Stimulated activated CD8-positive, alpha-beta memory T cell treated with anti-CD3 and anti-CD28 coated beads, Interleukin-4, amount 100 ng/mL, for 4 hours (primary cell): ENCODE measurements around the gene AOPEP.

Experiments used
- DNase-seq, 2 donors: peaks; one replicate each; pipeline ENCODE4 v3.0.0-alpha.2; 2020; ENCODE audit warnings: low read depth in 2 of 2, low spot score in 1 of 2

AOPEP gene

DNA sequence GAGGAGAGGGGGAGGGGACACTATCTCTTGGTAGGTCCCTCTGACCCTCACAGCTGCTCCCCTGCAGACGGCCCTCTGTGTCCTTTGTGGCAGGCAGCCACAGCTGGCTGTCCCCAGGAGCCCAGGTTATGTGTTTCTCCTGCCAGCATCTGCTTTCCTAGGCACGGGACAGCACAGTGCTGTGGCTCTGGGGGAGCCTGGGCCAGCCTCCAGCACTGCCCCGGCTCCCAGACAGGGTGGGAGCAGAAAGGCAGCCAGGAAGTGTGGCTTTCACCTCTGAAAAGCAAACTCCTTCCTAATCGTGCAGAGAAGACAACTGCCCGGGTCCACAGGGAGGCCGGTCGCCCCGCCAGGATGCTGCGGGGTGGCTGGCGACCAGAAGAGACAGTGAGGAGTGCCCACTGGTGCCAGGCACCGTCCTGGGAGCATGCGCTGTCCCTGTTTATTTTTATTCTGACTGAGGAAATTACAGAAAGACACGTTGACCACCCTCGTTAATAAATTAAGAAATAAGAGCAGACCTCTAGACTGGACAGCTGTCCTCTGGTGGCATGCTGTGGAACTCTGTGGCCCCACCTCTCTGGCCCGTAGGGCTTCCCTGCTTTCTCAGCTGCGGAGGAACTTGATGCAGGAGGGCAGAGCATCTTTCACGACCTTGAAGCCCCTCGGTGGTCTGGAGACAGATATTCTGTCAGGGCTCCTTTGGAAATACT lies 350.7 kb downstream of the AOPEP start:
- DNase-seq, result no peak

DNA sequence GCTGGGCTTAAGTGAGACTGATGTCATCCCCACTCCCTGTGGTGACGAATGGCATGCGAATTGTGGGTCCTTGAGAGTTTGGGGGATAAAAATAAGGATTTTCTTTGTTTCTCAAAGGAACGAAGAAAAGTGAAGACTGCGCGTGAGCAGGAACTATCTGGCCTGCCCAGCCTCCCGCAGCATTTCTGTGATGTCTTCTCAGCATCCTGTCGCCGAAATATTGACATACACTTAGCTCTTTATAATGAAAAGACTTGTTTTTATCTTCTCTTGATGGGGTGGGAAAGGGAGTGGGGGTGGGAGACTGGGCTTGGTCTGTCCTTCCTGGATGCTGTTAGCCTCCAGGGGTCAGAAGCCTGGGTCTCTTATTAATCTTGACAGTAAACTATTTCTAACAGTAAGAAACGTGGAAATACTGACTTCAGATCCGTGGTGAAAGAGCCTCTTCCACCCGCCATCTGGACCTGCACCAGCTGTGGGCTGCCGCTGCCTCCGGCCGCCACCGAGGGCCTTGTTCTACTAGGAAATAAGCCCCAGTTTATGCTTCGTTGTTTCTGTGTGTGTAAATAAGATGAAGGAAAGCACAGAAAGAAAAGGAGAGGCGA lies 351.4 kb downstream of the AOPEP start:
- no peak for DNase-seq

- no peak for DNase-seq
Measured at GRCh38 chr9:95078511-95078910, 352.0 kb downstream of the AOPEP start.

DNA sequence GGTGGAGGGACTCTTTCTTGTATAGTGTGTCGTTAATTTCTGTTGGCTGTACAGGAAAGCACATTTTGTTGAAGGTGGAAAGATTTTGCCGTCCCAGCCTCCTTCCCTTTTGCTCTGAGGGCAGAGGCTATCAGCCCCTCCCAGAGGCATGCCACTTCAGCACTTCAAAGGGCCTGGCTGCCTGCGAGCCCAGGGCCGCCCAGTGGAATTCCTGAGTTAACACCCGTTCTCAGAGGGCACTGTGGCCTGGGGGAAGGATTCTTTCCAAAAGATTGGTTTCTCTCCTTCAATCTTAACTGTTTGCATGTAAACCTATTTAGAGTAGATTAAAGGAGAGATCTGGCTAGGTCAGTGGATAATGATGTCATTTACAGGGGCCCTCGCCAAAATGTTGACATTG lies 352.4 kb downstream of the AOPEP start:
- no peak for DNase-seq

- DNase-seq, result no peak
Measured at GRCh38 chr9:95079461-95079860, 353.0 kb downstream of the AOPEP start.

- no peak for DNase-seq
Measured at GRCh38 chr9:95080961-95081647, 354.6 kb downstream of the AOPEP start.

DNA sequence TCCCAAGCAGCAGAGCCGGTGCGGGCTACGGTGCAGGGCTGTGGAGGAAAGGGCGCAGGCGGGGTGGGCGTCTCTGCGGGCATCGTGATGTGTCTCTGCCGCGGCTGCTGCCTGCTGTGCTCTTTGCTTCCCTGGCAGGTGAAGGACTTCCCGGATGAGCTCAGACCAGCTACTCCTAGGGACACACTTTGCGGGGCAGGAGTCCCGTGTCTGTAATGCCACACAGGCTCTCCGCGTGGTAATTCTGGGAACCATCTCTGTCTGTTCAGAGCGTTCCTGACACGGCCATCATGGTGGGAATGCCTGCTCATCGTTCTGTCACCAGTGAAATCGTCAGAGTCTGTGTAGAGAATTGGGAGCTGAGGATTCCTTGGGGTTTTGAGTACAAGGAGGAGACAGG lies 355.5 kb downstream of the AOPEP start:
- no peak for DNase-seq

- no peak for DNase-seq
Measured at GRCh38 chr9:95082401-95083084, 356.0 kb downstream of the AOPEP start.

- DNase-seq, result no peak
Measured at GRCh38 chr9:95083086-95083768, 356.7 kb downstream of the AOPEP start.

GRCh38 chr9:95084254-95084934 lies 357.9 kb downstream of the AOPEP start:
- DNase-seq, result no peak

- no peak for DNase-seq
Measured at GRCh38 chr9:95085036-95085770, 358.7 kb downstream of the AOPEP start.

- no peak for DNase-seq
Measured at GRCh38 chr9:95085861-95086563, 359.5 kb downstream of the AOPEP start.

GRCh38 chr9:95086564-95086955 lies 360.1 kb downstream of the AOPEP start:
- DNase-seq, result no peak

DNA sequence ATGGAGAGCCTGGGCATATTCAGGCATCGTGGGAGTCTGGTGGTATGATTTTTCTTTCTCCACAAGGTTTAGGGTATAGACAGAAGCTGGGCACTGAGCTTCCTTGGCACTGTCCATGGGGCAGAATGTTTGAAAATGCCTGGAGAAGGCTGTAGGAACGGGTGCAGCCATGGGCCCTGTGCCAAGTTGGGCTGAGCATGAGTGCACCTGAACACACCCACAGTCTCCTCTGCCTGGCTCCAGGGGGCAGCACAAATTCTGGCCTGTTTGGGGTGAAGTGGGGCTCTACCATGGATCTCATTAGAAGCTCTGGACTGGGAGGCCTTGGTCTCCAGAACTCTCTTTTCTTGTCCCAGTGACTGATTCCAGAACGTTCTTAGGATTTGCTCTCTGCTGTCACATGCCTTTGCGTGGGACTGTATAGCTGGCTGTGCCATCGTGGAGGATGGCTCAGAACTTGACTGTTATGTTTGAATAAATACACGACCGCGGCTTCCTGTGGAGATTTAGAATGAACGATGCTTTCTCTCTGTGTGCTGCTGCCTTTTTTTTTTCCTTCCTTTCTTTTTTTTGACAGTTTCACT lies 361.3 kb downstream of the AOPEP start:
- no peak for DNase-seq

GRCh38 chr9:95088421-95089161 lies 362.1 kb downstream of the AOPEP start:
- DNase-seq, result no peak

DNA sequence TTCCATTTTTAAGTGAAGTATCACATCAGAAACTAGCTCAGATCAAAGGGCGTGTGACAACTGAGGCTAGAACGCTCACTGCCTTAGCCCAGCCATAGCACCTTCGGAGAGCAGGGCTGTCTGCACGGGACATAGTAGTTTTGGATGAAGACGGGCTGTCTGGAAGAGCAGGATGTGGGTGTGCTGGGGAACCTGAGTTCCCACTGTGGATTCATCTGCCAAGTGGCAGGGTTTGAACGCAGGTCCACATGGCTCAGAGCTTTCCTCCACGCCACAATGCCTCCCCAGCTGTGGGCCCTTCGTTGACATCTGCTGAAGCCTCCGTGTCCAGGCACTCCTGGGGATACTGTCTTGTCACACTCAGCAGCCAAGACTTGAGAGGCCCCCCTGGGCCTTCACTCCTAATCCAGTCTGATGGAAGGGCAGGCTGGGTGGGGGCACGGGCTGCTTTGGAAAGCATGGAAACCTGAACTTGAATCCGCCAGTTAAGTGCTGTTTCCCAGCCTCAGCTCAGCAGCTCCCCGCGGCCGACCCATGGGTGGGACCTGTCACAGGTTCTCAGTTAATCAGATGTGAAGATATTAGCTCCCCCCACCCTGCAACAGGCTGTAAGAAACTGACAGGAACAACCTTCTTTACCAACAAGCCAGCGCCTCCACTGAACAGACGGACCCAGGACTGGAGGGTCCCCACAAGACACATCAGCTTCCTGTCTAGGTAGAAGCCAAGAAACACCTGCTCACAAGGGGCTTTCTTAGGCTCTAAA lies 362.9 kb downstream of the AOPEP start:
- DNase-seq, result no peak

DNA sequence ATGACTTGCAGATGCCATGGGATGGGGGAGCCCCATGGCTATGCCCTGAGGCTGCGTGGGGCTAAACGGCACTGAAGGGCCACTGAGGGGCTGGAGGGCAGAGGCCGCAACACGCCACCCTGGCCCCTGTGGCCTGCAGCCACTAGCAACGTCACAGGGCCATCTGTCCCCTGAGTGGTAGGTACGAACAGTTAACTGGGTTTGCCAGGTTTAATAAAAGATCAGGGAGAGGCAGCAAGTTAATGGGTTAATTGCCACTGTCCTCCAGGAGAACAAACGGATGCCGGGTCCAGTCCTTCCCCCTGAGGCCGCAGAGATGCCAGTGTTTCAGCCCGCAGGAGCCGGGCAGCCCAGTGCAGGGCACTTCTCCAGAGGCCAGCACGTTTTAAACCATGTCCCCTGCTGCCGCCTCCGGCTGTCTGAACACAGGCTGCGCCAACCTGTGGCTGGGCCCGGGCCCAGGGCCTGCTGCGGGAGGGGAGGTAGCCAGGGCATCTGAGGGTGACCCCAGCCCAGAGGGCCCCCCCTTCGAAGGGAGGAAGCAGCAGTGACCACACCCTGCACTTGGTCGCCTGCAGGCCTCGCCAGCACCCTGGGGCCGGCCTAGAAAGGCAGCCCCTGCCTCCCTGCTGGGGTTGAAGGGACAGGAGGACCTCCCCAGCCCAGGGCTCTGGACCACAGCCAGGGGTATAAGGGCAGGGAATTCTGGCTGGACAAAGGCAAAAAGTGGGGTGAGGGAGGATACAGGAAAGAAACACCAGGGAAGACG lies 363.7 kb downstream of the AOPEP start:
- no peak for DNase-seq
